Measurements from ENCODE around the gene HPCAL4. TPM values are rescaled to one million over a fixed set of nuclear protein-coding genes. Genes with fewer than 3 reads are reported as not detected.

Gene HPCAL4
- total and polyA plus RNA-seq, 7 donors = 0.29 to 9.4 (median 3.1) TPM

DNA sequence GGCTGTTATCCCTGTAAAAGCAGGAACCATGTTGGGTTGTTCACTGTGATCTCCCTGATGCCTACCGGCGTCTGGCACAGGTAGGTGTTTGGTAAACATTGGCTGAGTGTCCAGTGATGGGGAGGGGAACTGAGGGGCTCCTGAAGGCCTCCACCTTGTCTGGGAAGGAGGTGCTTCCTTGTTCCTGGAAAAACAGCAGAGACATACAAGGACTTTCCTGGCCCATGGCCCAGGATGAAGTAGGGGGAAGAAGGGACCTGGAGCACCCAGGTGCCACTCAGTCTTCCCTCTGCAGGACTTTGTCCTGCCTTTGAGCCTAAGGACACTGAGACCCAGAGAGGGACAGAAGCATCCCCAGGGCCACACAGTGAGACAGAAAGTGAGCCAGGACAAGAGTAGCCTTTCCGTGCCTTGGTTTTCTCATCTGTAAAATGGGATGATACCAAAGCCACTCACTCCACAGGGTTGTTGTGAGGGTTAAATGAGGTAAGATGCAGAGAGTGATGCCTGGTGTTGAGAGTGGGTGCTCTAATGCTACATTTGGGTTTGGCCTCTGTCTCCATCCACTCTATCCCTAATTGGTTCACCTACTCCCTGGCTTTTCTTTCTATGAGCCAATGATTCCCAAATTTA lies 45.7 kb downstream of the HPCAL4 start:
- H3K36me3 ChIP-seq (ENCODE audit: insufficient read depth in 1 of 2, low read depth in 1 of 2) = no peaks in the 10 kb centered on the region
- no peaks in the 10 kb centered on the region for H3K27me3 ChIP-seq (ENCODE audit: insufficient read depth in 3 of 3, low read length in 2 of 3)
- no peak for DNase-seq
- no peak for TF ChIP-seq CTCF (IDR thresholded peaks at IDR 0.05)
- no peak overlapping the region for H3K27ac ChIP-seq
- intact Hi-C loops (cut with DNase I) = no loop called here
- no peaks in the 10 kb centered on the region for H3K9me3 ChIP-seq
- H3K4me1 ChIP-seq = peaks cover 18% of the 10 kb centered on the region
- WGBS, 3 donors = 73 to 89% (median 75%) methylated on average over 3 of the region's 3 CpGs
- H3K4me3 ChIP-seq = no peak overlapping the region
- ATAC-seq = no peak

DNA sequence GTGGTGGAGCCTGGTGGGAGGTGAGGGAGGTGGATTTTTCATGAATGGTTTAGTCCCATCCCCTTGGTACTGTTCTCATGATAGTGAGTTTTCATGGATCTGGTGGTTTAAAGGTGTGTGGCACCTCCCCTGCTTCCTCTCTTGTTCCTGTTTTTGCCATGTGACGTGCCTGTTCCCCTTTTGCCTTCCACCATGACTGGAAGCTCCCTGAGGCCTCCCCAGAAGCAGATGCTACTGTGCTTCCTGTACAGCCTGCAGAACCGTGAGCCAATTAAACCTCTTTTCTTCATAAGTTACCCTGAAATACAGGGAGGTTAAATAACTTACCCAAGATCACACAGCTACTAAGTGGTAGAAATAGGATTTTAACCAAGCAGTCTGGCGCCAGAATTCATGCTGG lies 47.5 kb downstream of the HPCAL4 start:
- Histone ChIP-seq H3K9me3 (no peaks in the 10 kb centered on the region), H3K27me3 (ENCODE audit: insufficient read depth in 3 of 3, low read length in 2 of 3) (no peaks in the 10 kb centered on the region), H3K4me3 (no peak overlapping the region), H3K27ac (peak overlapping the region; percentile 72), H3K36me3 (ENCODE audit: insufficient read depth in 1 of 2, low read depth in 1 of 2) (no peaks in the 10 kb centered on the region), H3K4me1 (peaks cover 18% of the 10 kb centered on the region)
- 89 to 93% (median 90%) methylated on average over 3 of the region's 3 CpGs for WGBS, 3 donors
- TF ChIP-seq CTCF (IDR thresholded peaks at IDR 0.05) = no peak
- DNase-seq = no peak
- ATAC-seq = no peak
- intact Hi-C loops (cut with DNase I) = no loop called here

DNA sequence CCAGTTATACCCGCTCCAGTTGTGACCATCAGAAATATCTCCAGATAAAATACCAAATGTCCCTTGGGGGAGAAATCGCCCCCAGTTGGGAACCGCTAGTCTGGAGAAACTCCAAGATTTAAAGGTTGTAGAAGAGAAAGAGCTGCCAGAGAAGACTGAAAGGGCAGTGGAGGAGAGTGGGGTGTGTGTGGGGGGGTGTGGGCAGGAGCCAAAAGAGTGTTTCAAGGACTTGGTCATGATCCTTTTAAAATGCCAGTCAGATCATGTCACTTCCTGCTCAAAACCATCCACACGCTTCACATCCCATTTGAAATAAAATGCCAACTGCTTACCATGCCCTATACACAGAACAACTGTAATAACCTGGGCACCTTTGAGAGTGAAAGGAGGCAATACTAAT lies 48.4 kb downstream of the HPCAL4 start:
- DNase-seq = no peak

GRCh38 chr1:39640861-39641260 lies 50.4 kb downstream of the HPCAL4 start:
- no peak overlapping the region for H3K4me3 ChIP-seq
- H3K9me3 ChIP-seq = no peaks in the 10 kb centered on the region
- H3K27ac ChIP-seq = no peak overlapping the region
- no peak for TF ChIP-seq CTCF (IDR thresholded peaks at IDR 0.05)
- DNase-seq = no peak
- H3K4me1 ChIP-seq = peaks cover 14% of the 10 kb centered on the region
- intact Hi-C loops (cut with DNase I) = no loop called here
- H3K27me3 ChIP-seq (ENCODE audit: insufficient read depth in 3 of 3, low read length in 2 of 3) = no peaks in the 10 kb centered on the region
- ATAC-seq = no peak
- 84 to 92% (median 86%) methylated on average over 8 of the region's 8 CpGs for WGBS, 3 donors
- H3K36me3 ChIP-seq (ENCODE audit: insufficient read depth in 1 of 2, low read depth in 1 of 2) = no peaks in the 10 kb centered on the region

More for the DNA sequence above, 48.4 kb downstream of the HPCAL4 start:
- H3K9me3 ChIP-seq = no peaks in the 10 kb centered on the region
- 17 to 35% (median 22%) methylated on average over 4 of the region's 4 CpGs for WGBS, 3 donors
- no peaks in the 10 kb centered on the region for H3K27me3 ChIP-seq (ENCODE audit: insufficient read depth in 3 of 3, low read length in 2 of 3)
- no peak overlapping the region for H3K4me3 ChIP-seq
- H3K4me1 ChIP-seq = peaks cover 18% of the 10 kb centered on the region
- no peak for TF ChIP-seq CTCF (IDR thresholded peaks at IDR 0.05)
- intact Hi-C loops (cut with DNase I) = no loop called here
- H3K27ac ChIP-seq = peak overlapping the region; percentile 72
- peak; percentile 55 to 66 (median 61) for ATAC-seq
- H3K36me3 ChIP-seq (ENCODE audit: insufficient read depth in 1 of 2, low read depth in 1 of 2) = no peaks in the 10 kb centered on the region
